Measurements from ENCODE around the gene HOXB8.

The HOXB8 gene

DNA sequence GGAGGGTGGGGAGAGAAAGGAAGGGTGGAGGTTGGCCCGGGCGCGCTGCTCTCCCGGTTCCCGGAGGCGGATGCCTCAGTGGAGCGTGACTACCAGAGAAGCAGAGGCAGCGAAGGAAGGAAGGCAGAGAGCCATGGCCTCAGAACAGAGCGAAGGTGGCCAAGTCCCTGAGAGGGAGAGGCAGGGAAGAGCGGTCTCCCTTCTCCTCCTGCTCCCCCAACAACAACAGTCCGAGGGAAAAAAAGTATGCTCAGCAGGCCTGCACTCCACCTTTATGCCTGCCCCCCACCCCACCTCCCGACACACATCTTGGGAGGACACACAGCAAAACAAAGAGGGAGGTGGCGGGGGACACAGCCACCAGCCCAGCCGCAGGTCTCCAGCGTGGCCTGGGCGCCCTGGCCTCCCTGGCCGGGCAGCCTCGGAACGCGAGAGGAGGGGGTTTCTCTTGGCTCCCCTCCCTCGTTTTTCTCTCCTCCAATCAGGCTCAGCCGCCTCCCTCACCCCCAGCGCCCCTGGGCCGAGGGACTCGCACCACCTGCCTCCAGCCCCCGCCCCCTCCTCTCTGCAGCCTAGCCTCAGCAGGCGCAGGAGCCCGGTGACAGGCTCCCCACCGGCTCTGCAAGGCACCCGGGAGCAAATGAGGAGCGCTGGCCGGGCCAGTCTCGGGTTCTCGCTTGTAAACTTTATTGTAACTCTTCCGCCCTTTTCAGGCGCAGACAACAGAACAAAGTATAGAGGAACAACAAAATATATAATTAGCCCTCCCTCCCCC, 3.2 kb downstream of the HOXB8 start (continued):
- TF ChIP-seq GLIS3 (CRISPR knock-in tag; IDR thresholded peaks at IDR 0.05) (no peak), RARB (CRISPR knock-in tag; IDR thresholded peaks at IDR 0.05) (no peak)

DNA sequence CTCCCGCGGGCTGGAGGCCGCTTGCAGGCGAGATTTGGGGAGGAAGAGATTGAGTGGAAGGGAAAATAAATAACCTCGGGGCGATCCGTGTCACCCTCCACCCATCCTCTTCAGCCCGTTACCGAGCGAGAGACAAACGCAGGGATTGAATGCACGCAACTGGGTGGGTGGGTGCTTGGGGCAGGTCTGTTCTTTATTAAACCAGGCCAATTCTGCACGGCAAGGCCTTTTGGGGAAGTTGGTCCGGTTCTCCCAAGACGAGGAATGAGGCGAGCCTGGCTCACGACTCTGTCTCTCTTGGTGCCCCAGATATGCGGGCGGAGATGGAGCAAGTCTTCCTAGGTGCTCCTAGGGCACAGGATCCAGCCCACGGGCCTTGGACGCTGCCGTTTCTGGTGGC, 3.9 kb downstream of the HOXB8 start:
- ATAC-seq, result no peak

DNA sequence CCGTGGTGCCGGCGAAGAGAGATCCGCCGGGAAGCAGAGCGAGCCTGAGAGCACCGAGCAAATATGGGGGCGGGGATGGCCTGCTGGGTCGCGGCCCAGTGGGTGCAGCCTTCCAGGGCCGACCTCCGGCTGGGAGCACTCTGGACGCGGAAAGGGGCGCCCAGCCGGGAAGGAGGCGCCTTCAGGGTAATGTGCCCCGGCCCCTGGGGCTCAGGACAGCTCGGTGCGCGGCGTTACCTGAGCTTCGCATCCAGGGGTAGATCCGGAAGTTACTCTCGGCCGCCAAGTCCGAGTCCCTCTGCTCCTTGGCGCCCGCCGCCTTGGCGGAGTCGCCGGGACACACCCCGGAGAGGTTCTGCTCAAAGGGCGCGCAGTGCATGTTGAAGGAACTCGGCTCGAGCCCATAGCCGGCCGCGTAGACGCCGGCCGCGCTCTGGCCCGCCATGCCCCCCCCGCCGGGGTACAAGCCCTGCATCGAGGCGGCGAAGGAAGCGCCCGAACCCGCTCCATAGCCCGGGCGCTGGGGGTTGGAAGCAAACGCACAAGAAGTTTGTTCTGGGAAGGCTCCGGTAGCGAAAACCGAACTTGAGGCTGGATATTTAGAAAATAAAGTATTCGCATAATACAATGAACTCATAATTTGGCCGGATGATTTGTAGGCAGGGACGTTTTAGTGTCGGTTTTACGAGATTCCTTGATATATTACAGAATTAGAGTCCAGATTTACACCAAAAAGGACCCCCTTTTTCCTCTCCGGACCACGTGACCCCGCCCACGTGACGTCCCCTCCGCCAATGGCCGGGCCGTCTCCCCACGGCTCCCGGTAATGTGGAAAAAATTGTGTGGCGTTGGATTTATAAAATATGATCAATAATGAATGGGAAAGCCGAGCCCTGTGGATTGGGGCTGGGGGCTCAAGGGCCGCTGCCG, 4.5 kb downstream of the HOXB8 start, which contains the start of gene HOXB7:
TSS of gene HOXB7 (minus strand) at position 736 of the 930 bp plus-strand sequence. CDS start at position 637, 99 bp downstream.
- ATAC-seq, result no peak
- no peak for TF ChIP-seq TCF4 (CRISPR knock-in tag; IDR thresholded peaks at IDR 0.05; ENCODE audit: borderline replicate concordance)
- TF ChIP-seq, protein P1, sequence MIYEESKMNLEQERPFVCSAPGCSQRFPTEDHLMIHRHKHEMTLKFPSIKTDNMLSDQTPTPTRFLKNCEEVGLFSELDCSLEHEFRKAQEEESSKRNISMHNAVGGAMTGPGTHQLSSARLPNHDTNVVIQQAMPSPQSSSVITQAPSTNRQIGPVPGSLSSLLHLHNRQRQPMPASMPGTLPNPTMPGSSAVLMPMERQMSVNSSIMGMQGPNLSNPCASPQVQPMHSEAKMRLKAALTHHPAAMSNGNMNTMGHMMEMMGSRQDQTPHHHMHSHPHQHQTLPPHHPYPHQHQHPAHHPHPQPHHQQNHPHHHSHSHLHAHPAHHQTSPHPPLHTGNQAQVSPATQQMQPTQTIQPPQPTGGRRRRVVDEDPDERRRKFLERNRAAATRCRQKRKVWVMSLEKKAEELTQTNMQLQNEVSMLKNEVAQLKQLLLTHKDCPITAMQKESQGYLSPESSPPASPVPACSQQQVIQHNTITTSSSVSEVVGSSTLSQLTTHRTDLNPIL (CRISPR knock-in tag; IDR thresholded peaks at IDR 0.05; ENCODE audit: low read depth), result no peak
- no peak for TF ChIP-seq GLIS3 (CRISPR knock-in tag; IDR thresholded peaks at IDR 0.05)
- no peak for TF ChIP-seq PPARA (CRISPR knock-in tag; IDR thresholded peaks at IDR 0.05; ENCODE audit: borderline replicate concordance)
- TF ChIP-seq ZNF8 (CRISPR knock-in tag; IDR thresholded peaks at IDR 0.05), result no peak
- no peak for TF ChIP-seq TOX (CRISPR knock-in tag; IDR thresholded peaks at IDR 0.05; ENCODE audit: borderline replicate concordance)
- no peak for TF ChIP-seq CSDC2 (CRISPR knock-in tag; IDR thresholded peaks at IDR 0.05)
- no peak for TF ChIP-seq ISL1 (CRISPR knock-in tag; IDR thresholded peaks at IDR 0.05)
- no peak for TF ChIP-seq BACH2 (CRISPR knock-in tag; IDR thresholded peaks at IDR 0.05; ENCODE audit: borderline replicate concordance)
- TF ChIP-seq RARB (CRISPR knock-in tag; IDR thresholded peaks at IDR 0.05), result no peak
- TF ChIP-seq ZFP3 (CRISPR knock-in tag; IDR thresholded peaks at IDR 0.05), result no peak
- TF ChIP-seq SNAI2 (CRISPR knock-in tag; IDR thresholded peaks at IDR 0.05), result no peak
- TF ChIP-seq, protein P2, sequence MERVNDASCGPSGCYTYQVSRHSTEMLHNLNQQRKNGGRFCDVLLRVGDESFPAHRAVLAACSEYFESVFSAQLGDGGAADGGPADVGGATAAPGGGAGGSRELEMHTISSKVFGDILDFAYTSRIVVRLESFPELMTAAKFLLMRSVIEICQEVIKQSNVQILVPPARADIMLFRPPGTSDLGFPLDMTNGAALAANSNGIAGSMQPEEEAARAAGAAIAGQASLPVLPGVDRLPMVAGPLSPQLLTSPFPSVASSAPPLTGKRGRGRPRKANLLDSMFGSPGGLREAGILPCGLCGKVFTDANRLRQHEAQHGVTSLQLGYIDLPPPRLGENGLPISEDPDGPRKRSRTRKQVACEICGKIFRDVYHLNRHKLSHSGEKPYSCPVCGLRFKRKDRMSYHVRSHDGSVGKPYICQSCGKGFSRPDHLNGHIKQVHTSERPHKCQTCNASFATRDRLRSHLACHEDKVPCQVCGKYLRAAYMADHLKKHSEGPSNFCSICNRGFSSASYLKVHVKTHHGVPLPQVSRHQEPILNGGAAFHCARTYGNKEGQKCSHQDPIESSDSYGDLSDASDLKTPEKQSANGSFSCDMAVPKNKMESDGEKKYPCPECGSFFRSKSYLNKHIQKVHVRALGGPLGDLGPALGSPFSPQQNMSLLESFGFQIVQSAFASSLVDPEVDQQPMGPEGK (CRISPR knock-in tag; IDR thresholded peaks at IDR 0.05; ENCODE audit: borderline replicate concordance), result no peak
- TF ChIP-seq ESRRG (CRISPR knock-in tag; IDR thresholded peaks at IDR 0.05), result no peak
- no peak for TF ChIP-seq ZFP30 (CRISPR knock-in tag; IDR thresholded peaks at IDR 0.05)
- TF ChIP-seq ZNF565 (CRISPR knock-in tag; conservative IDR thresholded peaks at IDR 0.05; ENCODE audit: low read depth), result no peak
- no peak for TF ChIP-seq OSR1 (CRISPR knock-in tag; IDR thresholded peaks at IDR 0.05)
- no peak for TF ChIP-seq ARNTL (CRISPR knock-in tag; IDR thresholded peaks at IDR 0.05; ENCODE audit: borderline replicate concordance, low read depth)
- TF ChIP-seq ZNF70 (CRISPR knock-in tag; IDR thresholded peaks at IDR 0.05), result no peak

More for the DNA sequence above, 3.9 kb downstream of the HOXB8 start:
- TF ChIP-seq ZNF565 (CRISPR knock-in tag; conservative IDR thresholded peaks at IDR 0.05; ENCODE audit: low read depth), result no peak
- no peak for TF ChIP-seq TOX (CRISPR knock-in tag; IDR thresholded peaks at IDR 0.05; ENCODE audit: borderline replicate concordance)
- TF ChIP-seq, protein P3, sequence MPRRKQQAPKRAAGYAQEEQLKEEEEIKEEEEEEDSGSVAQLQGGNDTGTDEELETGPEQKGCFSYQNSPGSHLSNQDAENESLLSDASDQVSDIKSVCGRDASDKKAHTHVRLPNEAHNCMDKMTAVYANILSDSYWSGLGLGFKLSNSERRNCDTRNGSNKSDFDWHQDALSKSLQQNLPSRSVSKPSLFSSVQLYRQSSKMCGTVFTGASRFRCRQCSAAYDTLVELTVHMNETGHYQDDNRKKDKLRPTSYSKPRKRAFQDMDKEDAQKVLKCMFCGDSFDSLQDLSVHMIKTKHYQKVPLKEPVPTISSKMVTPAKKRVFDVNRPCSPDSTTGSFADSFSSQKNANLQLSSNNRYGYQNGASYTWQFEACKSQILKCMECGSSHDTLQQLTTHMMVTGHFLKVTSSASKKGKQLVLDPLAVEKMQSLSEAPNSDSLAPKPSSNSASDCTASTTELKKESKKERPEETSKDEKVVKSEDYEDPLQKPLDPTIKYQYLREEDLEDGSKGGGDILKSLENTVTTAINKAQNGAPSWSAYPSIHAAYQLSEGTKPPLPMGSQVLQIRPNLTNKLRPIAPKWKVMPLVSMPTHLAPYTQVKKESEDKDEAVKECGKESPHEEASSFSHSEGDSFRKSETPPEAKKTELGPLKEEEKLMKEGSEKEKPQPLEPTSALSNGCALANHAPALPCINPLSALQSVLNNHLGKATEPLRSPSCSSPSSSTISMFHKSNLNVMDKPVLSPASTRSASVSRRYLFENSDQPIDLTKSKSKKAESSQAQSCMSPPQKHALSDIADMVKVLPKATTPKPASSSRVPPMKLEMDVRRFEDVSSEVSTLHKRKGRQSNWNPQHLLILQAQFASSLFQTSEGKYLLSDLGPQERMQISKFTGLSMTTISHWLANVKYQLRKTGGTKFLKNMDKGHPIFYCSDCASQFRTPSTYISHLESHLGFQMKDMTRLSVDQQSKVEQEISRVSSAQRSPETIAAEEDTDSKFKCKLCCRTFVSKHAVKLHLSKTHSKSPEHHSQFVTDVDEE (CRISPR knock-in tag; IDR thresholded peaks at IDR 0.05), result no peak
- TF ChIP-seq ISL1 (CRISPR knock-in tag; IDR thresholded peaks at IDR 0.05), result no peak
- no peak for TF ChIP-seq TCF4 (CRISPR knock-in tag; IDR thresholded peaks at IDR 0.05; ENCODE audit: borderline replicate concordance)
- TF ChIP-seq RARB (CRISPR knock-in tag; IDR thresholded peaks at IDR 0.05), result no peak
- no peak for TF ChIP-seq BACH2 (CRISPR knock-in tag; IDR thresholded peaks at IDR 0.05; ENCODE audit: borderline replicate concordance)
- no peak for TF ChIP-seq ZFP3 (CRISPR knock-in tag; IDR thresholded peaks at IDR 0.05)
- TF ChIP-seq ZFP30 (CRISPR knock-in tag; IDR thresholded peaks at IDR 0.05), result no peak
- no peak for TF ChIP-seq SNAI2 (CRISPR knock-in tag; IDR thresholded peaks at IDR 0.05)
- TF ChIP-seq PPARA (CRISPR knock-in tag; IDR thresholded peaks at IDR 0.05; ENCODE audit: borderline replicate concordance), result no peak
- no peak for TF ChIP-seq OSR1 (CRISPR knock-in tag; IDR thresholded peaks at IDR 0.05)
- no peak for TF ChIP-seq GLIS3 (CRISPR knock-in tag; IDR thresholded peaks at IDR 0.05)
- TF ChIP-seq, protein P2 (CRISPR knock-in tag; IDR thresholded peaks at IDR 0.05; ENCODE audit: borderline replicate concordance), result no peak
- TF ChIP-seq ESRRG (CRISPR knock-in tag; IDR thresholded peaks at IDR 0.05), result no peak

Data from SK-N-SH treated with all-trans-retinoic acid at 6 μM for 48 hours (cell line).